ENCODE measurements around the gene RHOJ. TPM values are rescaled to one million over a fixed set of nuclear protein-coding genes. Genes with fewer than 3 reads are reported as not detected.

The RHOJ gene
- total and polyA plus RNA-seq, 10 of the 15 experiments (the other 5 are each of a cell fraction or from before 2014, with no cell fraction given), result not detected

GRCh38 chr14:63276492-63277342, 72.5 kb downstream of the RHOJ start (continued):
- TF ChIP-seq CEBPZ (IDR thresholded peaks at IDR 0.05; ENCODE audit: low read depth, low read length), result no peak
- TF ChIP-seq IKZF1 (conservative IDR thresholded peaks at IDR 0.05), result no peak
- peak; percentile 65 for TF ChIP-seq RUNX3 (IDR thresholded peaks at IDR 0.05; ENCODE audit: low read length)
- no peak for TF ChIP-seq EED (IDR thresholded peaks at IDR 0.05; ENCODE audit: low read depth)
- no peak for TF ChIP-seq IRF4 (IDR thresholded peaks at IDR 0.05; ENCODE audit: low read depth, low read length)
- TF ChIP-seq WRNIP1 (IDR thresholded peaks at IDR 0.05; ENCODE audit: borderline replicate concordance, low read depth, low read length), result no peak
- TF ChIP-seq KAT2A (conservative IDR thresholded peaks at IDR 0.05; ENCODE audit: control insufficient read depth, low read depth, low read length), result no peak
- TF ChIP-seq YY1 (IDR thresholded peaks at IDR 0.05; ENCODE audit: low read depth, low read length), result no peak
- TF ChIP-seq ZBTB4 (CRISPR knock-in tag; IDR thresholded peaks at IDR 0.05), result no peak
- TF ChIP-seq TCF7 (IDR thresholded peaks at IDR 0.05; ENCODE audit: borderline replicate concordance), result peak; percentile 45; the same call in 1 of the 2 replicates
- no peak for TF ChIP-seq SIN3A (IDR thresholded peaks at IDR 0.05; ENCODE audit: low read depth, low read length)
- TF ChIP-seq HDAC6 (IDR thresholded peaks at IDR 0.05; ENCODE audit: unreplicated experiment), result no peak
- no peak for TF ChIP-seq NFYB (IDR thresholded peaks at IDR 0.05; ENCODE audit: insufficient read depth, low read depth, low read length)
- peak; percentile 66 to 83 (median 74); a peak in 5 of 6 replicates for TF ChIP-seq CTCF (IDR thresholded peaks at IDR 0.05 in 2 of 3, conservative IDR thresholded peaks at IDR 0.05 in 1 of 3; ENCODE audit: control insufficient read depth in 2 of 3, extremely low read depth in 1 of 3, insufficient read depth in 1 of 3, low read depth in 3 of 3, low read length in 3 of 3)
